GM12878 (cell line): ENCODE results near the gene ARID3B. TPM values are rescaled to one million over a fixed set of nuclear protein-coding genes. Genes with fewer than 3 reads are reported as not detected.

ENCODE experiments used
- ATAC-seq: fragments of 200-7000 bp; cut with Tn5 transposase; 3 replicates; pipeline ENCODE4 v1.9.1; 2020; ENCODE audit warnings: mild to moderate bottlenecking, moderate library complexity
- BruUV-seq: library from RNA; stranded (reverse); fragments of 400-500 nt; replicated peaks from 2 replicates; lab custom pipeline; 2021; lab: Mats Ljungman, UMichigan
- CTCF ChIA-PET: fragments of 300-600 bp; sonication (Branson Sonifier 250); formaldehyde crosslinking; extraction: SDS; loops from one replicate; lab custom pipeline; 2021; ENCODE audit warnings: inconsistent platforms; lab: Yijun Ruan, JAX
- POLR2A ChIA-PET: fragments of 350-600 bp; formaldehyde crosslinking; extraction: SDS; loops from one replicate; lab custom pipeline; 2021; ENCODE audit warnings: inconsistent platforms; lab: Charles Lee
- RAD21 ChIA-PET: fragments of 300-600 bp; sonication (Branson Sonifier 250); formaldehyde crosslinking; loops from one replicate; lab custom pipeline; 2023; ENCODE audit warnings: antibody characterized with exemption; ENCODE audit not compliant: unreplicated experiment; lab: Charles Lee
- SMC1A ChIA-PET: fragments of 300-600 bp; sonication (Branson Sonifier 250); formaldehyde crosslinking; loops from one replicate; lab custom pipeline; 2023; ENCODE audit not compliant: unreplicated experiment, uncharacterized antibody; lab: Charles Lee
- DNase-seq: peaks from one replicate; pipeline ENCODE4 v3.0.0-alpha.2; 2011; ENCODE audit warnings: low read depth, low spot score
- FAIRE-seq: peaks from 3 replicates; lab custom pipeline; 2011; peaks lifted over from hg19 to GRCh38; lab: Jason Lieb, UNC
- H2AFZ ChIP-seq: 2 replicates; pipeline ENCODE4 v1.6.0; 2011; ENCODE audit warnings: low read depth, low read length, control low read depth; ENCODE audit not compliant: control insufficient read depth
- H3K27ac ChIP-seq: 2 replicates; pipeline ENCODE4 v1.5.1; 2011; ENCODE audit warnings: control low read depth; ENCODE audit not compliant: control insufficient read depth, insufficient read depth
- H3K27me3 ChIP-seq, 2 experiments: replicated peaks in 1 of 2; 2 replicates each; pipeline versions ENCODE4 v1.6.0 to v1.6.1; 2011; ENCODE audit warnings: low read length in 1 of 2; ENCODE audit not compliant: control insufficient read depth in 2 of 2, insufficient read depth in 2 of 2
- H3K36me3 ChIP-seq, 2 experiments: 2 replicates each; pipeline ENCODE4 v1.5.1; 2011; ENCODE audit warnings: low read length in 1 of 2; ENCODE audit not compliant: control insufficient read depth in 2 of 2, insufficient read depth in 2 of 2
- H3K4me1 ChIP-seq: 2 replicates; pipeline ENCODE4 v1.6.1; 2011; ENCODE audit warnings: mild to moderate bottlenecking, low read length, moderate library complexity, mixed read lengths; ENCODE audit not compliant: control insufficient read depth, insufficient read depth
- H3K4me2 ChIP-seq: 2 replicates; pipeline ENCODE4 v1.6.0; 2011; ENCODE audit warnings: control low read depth; ENCODE audit not compliant: control insufficient read depth, insufficient read depth
- H3K4me3 ChIP-seq: fragments of 200-600 bp; sonication (generic); 2 replicates; pipeline ENCODE4 v1.5.1; 2016
- H3K79me2 ChIP-seq: 2 replicates; pipeline ENCODE4 v1.6.0; 2011; ENCODE audit warnings: low read length; ENCODE audit not compliant: control insufficient read depth, insufficient read depth
- H3K9ac ChIP-seq: 2 replicates; pipeline ENCODE4 v1.8.0; 2011; ENCODE audit warnings: low read length, control low read depth, mixed read lengths; ENCODE audit not compliant: control insufficient read depth, insufficient read depth
- H3K9me3 ChIP-seq: replicated peaks from 3 replicates; pipeline ENCODE4 v1.5.1; 2011; ENCODE audit warnings: mild to moderate bottlenecking, low read length; ENCODE audit not compliant: control insufficient read depth, insufficient read depth
- H4K20me1 ChIP-seq: 2 replicates; pipeline ENCODE4 v1.6.0; 2011; ENCODE audit not compliant: control insufficient read depth, insufficient read depth
- ASH2L ChIP-seq: fragments of 300-600, 200-600 bp; sonication (generic); IDR thresholded peaks from 2 replicates; pipeline ENCODE4 v1.6.1; 2017; ENCODE audit warnings: low read depth, mild to moderate bottlenecking, borderline replicate concordance
- BMI1 ChIP-seq: fragments of 450-650 bp; IDR thresholded peaks from 2 replicates; pipeline ENCODE4 v1.6.1; 2016; ENCODE audit warnings: mild to moderate bottlenecking, moderate library complexity, borderline replicate concordance
- CEBPB ChIP-seq, 2 experiments: fragments of 150-350 bp in 1 of 2; IDR thresholded peaks; 2 replicates each; pipeline ENCODE4 v1.6.1; 2012 to 2014; ENCODE audit warnings: low read depth in 2 of 2, low read length in 2 of 2, borderline replicate concordance in 1 of 2, inconsistent platforms in 1 of 2
- CHD2 ChIP-seq: IDR thresholded peaks from 2 replicates; pipeline ENCODE4 v1.6.1; 2011; ENCODE audit warnings: low read depth, low read length, improper control_type of control experiment, borderline replicate concordance
- ETV6 ChIP-seq, 2 experiments: fragments of 450-650 bp in 1 of 2; IDR thresholded peaks in 1 of 2; conservative IDR thresholded peaks in 1 of 2; 2 replicates each; pipeline ENCODE4 v1.6.1; 2014; ENCODE audit warnings: antibody characterized with exemption in 1 of 2, borderline replicate concordance in 1 of 2, low read depth in 1 of 2, mild to moderate bottlenecking in 1 of 2, moderate library complexity in 1 of 2
- FOS ChIP-seq: IDR thresholded peaks from 3 replicates; pipeline ENCODE4 v1.6.1; 2011; ENCODE audit warnings: borderline replicate concordance; ENCODE audit not compliant: insufficient read length; ENCODE audit errors: extremely low read depth
- GABPA ChIP-seq: IDR thresholded peaks from 2 replicates; pipeline ENCODE4 v1.6.1; 2014; ENCODE audit warnings: antibody characterized with exemption, low read depth, mild to moderate bottlenecking, inconsistent platforms
- IRF3 ChIP-seq: fragments of 450-650 bp; IDR thresholded peaks from 2 replicates; pipeline ENCODE4 v1.6.1; 2014; ENCODE audit warnings: mild to moderate bottlenecking
- JUND ChIP-seq: IDR thresholded peaks from 2 replicates; pipeline ENCODE4 v1.6.1; 2012; ENCODE audit warnings: low read depth, mild to moderate bottlenecking, low read length, improper control_type of control experiment, moderate library complexity
- KLF5 ChIP-seq: fragments of 450-650 bp; IDR thresholded peaks from 2 replicates; pipeline ENCODE4 v1.6.1; 2014; ENCODE audit warnings: mild to moderate bottlenecking; ENCODE audit not compliant: partially characterized antibody
- LARP7 ChIP-seq: fragments of 450-650 bp; IDR thresholded peaks from 2 replicates; pipeline ENCODE4 v1.6.1; 2017; ENCODE audit warnings: mild to moderate bottlenecking
- PAX5 ChIP-seq: IDR thresholded peaks from 2 replicates; pipeline ENCODE4 v1.6.1; 2011; ENCODE audit warnings: low read depth, low read length, borderline replicate concordance
- POU2F2 ChIP-seq: IDR thresholded peaks from 3 replicates; pipeline ENCODE4 v1.6.1; 2011; ENCODE audit warnings: low read depth, mild to moderate bottlenecking, low read length, borderline replicate concordance
- SMC3 ChIP-seq: IDR thresholded peaks from 2 replicates; pipeline ENCODE4 v1.6.1; 2011; ENCODE audit warnings: low read length, improper control_type of control experiment, borderline replicate concordance
- TAF1 ChIP-seq: IDR thresholded peaks from 2 replicates; pipeline ENCODE4 v1.6.1; 2011; ENCODE audit warnings: mild to moderate bottlenecking, low read depth, low read length, borderline replicate concordance
- ZNF622 ChIP-seq: fragments of 450-650 bp; IDR thresholded peaks from 2 replicates; pipeline ENCODE4 v1.6.1; 2017; ENCODE audit warnings: mild to moderate bottlenecking, inconsistent platforms
- ZNF687 ChIP-seq: fragments of 450-650 bp; IDR thresholded peaks from 2 replicates; pipeline ENCODE4 v1.6.1; 2017; ENCODE audit warnings: mild to moderate bottlenecking, moderate library complexity
- ZSCAN29 ChIP-seq: fragments of 450-650 bp; IDR thresholded peaks from 2 replicates; pipeline ENCODE4 v1.6.1; 2017; ENCODE audit warnings: mild to moderate bottlenecking, moderate library complexity
- WGBS: methylation state at CpG from one replicate; pipeline ENCODE4 v1.1.6; 2016; ENCODE audit warnings: low lambda C conversion rate; ENCODE audit not compliant: insufficient replicate concordance, insufficient coverage; ENCODE audit errors: missing lambda C conversion rate; 5-methylcytosine and 5-hydroxymethylcytosine counted together
- in situ Hi-C: fragments of 300-500 bp; cut with MboI; formaldehyde crosslinking; loops from 9 replicates; pipeline ENCODE4 v1.14.3; 2018; ENCODE audit warnings: mixed read lengths
- intact Hi-C: fragments of 100-400 bp; cut with micrococcal nuclease; formaldehyde crosslinking; loops from one replicate; pipeline ENCODE4 v1.14.2; 2022; ENCODE audit not compliant: unreplicated experiment
- polyA plus RNA-seq, 11 experiments: library from polyadenylated mRNA; depleted of rRNA in 4 of 11; unstranded in 6 of 11; stranded (reverse) in 5 of 11; fragments of >200 nt; fragmentation: Nextera tagmentation in 4 of 11; fragmentation: Illumina TruSeq in 1 of 11; extraction: Ambion mirVana in 4 of 11; extraction: Trizol in 1 of 11; gene quantifications; 1 replicate in 1 of 11; 2 replicates in 10 of 11; pipeline versions ENCODE4 v1.2.1 to v1.2.3, GENCODE V29; 2011 to 2016; ENCODE audit warnings: inconsistent platforms in 2 of 11, missing spikeins in 2 of 11, low read depth in 1 of 11
- total RNA-seq, 4 experiments: library from RNA; depleted of rRNA in 3 of 4; stranded (reverse); fragments of >200 nt in 3 of 4; fragmentation: Illumina TruSeq in 1 of 4; extraction: Trizol in 1 of 4; gene quantifications; 2 replicates each; pipeline versions ENCODE4 v1.2.1 to v1.2.3, GENCODE V29; 2013 to 2021

The ARID3B gene
- total and polyA plus RNA-seq, 10 of the 15 experiments (the other 5 are each of a cell fraction or from before 2014, with no cell fraction given): 1.1 to 33.4 (median 24.0) TPM

- SMC1A ChIA-PET: no interaction called here
- ATAC-seq: no peak
- RAD21 ChIA-PET: interaction anchor here (0.6 to 1.3 kb wide), 2 partner anchors 45 to 56 kb away, joined by 3 read pairs; no protein-coding TSS in a partner anchor
- no peaks in the 10 kb centered on the region for H3K9me3 ChIP-seq
- WGBS: 64% methylated on average over 2 of the region's 2 CpGs
- H3K79me2 ChIP-seq: no peaks in the 10 kb centered on the region
- no peak for FAIRE-seq
- POLR2A ChIA-PET: no interaction called here
- H2AFZ ChIP-seq: no peak overlapping the region
- no peaks in the 10 kb centered on the region for H3K36me3 ChIP-seq
- H3K27ac ChIP-seq: no peak overlapping the region
- no peak overlapping the region for H3K9ac ChIP-seq
- H3K27me3 ChIP-seq: no peaks in the 10 kb centered on the region
- no peaks in the 10 kb centered on the region for H4K20me1 ChIP-seq
- in situ Hi-C loops: no loop called here
- no peak overlapping the region for H3K4me2 ChIP-seq
- H3K4me3 ChIP-seq: no peak overlapping the region
- CTCF ChIA-PET: interaction anchor here (0.7 to 1.7 kb wide), 4 partner anchors 13 to 124 kb away, joined by 3 to 4 read pairs (median 4); no protein-coding TSS in a partner anchor
- no TSS peak for BruUV-seq
- H3K4me1 ChIP-seq: no peaks in the 10 kb centered on the region
- TF ChIP-seq TAF1 (no peak), ZNF622 (no peak), LARP7 (no peak), ZNF687 (no peak), BMI1 (no peak), CEBPB (IDR thresholded peaks at IDR 0.05; ENCODE audit: borderline replicate concordance in 1 of 2, low read depth in 2 of 2, low read length in 2 of 2) (no peak), PAX5 (no peak), KLF5 (no peak), ASH2L (no peak), ZSCAN29 (no peak), GABPA (no peak), FOS (no peak), SMC3 (no peak), CHD2 (no peak), IRF3 (no peak), POU2F2 (no peak), ETV6 (conservative IDR thresholded peaks at IDR 0.05 in 1 of 2, IDR thresholded peaks at IDR 0.05 in 1 of 2; ENCODE audit: borderline replicate concordance in 1 of 2, low read depth in 1 of 2) (no peak), JUND (no peak)
- no peak for DNase-seq
- intact Hi-C loops: no loop called here
Measured at GRCh38 chr15:74500401-74500800, 40.6 kb upstream of the ARID3B start.
